GM18867 (cell line): ENCODE results near the gene CTNNBIP1.

ENCODE experiments used
- ATAC-seq: cut with Tn5 transposase; IDR thresholded peaks from one replicate; pipeline ENCODE4 v1.9.1; 2021; ENCODE audit warnings: mild to moderate bottlenecking, moderate library complexity; ENCODE audit not compliant: unreplicated experiment

CTNNBIP1 gene

DNA sequence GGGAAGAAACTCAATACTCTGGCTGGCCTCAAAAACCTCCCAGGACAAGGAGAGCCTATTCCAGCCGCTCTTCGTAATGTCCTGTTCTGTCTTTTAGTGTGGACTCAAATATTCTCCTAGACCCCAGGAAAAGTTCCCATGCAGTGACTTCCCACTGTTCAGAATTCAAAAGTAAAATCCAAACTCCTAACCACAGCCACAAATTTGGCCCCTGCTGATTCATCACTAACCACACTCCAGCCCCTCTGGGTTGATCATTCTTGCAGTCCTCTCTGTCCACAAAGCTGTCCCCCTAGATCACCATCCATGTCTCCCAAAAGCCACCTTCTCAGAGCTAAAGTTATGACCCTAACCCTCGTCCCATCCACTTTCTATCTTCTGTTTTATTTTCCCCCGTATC is 5.1 kb downstream of the CTNNBIP1 start:
- ATAC-seq, result no peak

DNA sequence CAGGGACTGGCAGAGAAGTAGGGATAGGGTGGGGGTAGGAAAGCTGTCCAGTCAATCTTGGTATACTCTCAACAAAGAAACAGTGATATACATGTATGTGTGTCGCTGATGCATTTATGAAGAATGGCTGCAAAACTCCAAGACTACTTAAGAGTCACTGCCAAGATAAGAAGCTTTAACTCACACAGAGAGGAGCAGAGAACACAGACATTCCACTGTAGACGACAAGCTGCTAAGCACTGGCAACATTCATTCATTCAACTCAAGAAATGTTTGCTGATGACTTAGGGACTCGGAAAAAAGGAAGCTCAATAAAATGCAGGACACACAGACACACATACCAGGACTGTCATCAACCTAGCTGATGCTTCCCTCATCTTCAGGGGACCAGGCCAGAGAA is 5.5 kb downstream of the CTNNBIP1 start:
- no peak for ATAC-seq

DNA sequence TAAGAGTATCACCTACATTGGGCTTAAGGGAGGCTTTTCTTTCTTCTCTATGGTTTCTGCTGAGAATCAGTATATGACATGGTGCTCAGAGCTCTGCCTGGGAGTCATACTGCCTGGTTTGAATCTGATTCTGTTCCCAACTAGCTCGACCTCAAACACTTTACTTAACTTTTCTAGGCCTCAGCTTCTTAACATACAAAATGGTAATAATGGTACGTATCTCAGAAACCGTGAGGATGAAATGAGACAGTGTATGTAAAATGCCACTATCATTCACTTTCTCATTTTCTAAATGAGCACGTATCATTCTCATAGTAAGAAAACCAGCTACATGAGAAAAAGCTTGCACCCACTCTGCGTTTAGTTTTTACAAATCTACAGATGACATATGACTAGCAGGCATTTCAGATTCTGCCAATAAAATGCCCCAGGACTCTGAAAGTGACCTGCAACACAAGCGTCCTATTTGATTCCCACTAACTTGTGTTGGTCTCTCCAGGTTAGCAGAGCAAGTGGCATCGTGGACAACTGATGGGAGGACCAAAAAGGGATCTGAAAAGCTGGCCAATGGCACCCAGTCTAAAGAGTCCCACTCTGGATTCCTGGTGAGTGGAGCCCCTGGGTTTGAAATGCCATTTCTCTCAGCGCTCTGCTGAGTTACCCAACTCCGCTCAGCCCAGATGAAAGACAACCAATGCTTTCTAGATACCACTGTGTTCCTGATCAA is 6.1 kb downstream of the CTNNBIP1 start:
- no peak for ATAC-seq

DNA sequence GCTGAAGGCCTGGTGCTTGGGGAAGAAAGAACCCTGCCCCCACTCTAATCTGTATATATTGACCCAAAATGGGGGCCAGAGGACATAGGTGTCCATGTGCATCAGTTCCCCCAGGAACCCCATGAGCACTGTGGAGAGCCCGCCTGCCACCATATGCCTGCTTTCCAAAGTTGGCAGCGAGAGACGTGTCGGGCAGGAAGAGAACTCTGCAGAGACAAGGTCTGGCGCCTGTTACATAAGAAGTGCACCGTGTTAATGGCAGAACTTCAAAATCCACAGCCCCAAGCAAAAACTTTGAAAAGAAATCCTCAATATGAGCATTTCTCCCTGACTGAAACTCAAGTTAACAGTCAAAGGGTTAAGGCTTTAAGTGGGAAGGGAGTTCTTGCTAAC is 8.0 kb downstream of the CTNNBIP1 start:
- no peak for ATAC-seq

DNA sequence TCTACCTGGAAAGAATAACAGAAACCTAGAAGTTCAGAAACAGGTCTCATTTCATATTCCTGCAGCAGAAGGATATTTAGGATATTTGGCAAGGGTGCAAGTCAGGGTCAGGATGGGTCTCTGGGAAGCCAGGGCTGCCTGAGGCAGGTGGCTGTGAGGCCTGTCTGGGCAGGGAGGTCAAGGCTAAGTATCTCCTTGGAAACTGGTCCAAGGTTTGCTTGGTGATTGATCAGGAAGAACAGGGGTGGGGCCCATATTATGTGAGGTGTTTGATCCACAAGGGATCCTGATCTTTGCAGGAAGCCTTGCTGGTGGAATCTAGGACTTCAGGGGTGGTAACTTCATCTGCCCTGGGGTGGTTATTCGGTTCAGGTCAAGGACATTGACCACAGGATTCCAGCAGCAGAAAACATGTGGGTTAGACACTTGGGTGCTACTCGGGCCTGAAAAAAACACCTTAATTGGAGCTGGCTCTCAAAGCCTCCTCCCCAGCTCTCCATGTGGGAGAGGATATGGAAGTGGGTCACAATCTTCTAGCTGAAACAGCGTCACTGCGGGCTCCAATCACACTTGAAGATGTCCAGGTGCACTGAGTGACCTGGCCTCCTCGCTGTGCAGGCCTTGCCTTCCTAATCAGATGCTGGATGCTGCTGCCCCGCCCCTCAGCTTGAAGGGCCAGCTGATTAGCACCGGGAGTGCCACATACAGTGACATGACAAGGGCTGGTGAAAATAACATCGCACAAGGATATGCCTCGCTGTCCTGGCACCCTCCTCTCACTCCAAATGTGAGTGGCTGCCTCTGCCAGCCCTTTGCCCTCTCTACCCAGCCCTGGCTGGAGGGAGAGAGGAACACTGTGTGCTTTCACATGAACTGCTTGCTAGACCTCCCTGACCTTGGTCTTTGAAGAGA is 8.7 kb downstream of the CTNNBIP1 start:
- ATAC-seq, result no peak

DNA sequence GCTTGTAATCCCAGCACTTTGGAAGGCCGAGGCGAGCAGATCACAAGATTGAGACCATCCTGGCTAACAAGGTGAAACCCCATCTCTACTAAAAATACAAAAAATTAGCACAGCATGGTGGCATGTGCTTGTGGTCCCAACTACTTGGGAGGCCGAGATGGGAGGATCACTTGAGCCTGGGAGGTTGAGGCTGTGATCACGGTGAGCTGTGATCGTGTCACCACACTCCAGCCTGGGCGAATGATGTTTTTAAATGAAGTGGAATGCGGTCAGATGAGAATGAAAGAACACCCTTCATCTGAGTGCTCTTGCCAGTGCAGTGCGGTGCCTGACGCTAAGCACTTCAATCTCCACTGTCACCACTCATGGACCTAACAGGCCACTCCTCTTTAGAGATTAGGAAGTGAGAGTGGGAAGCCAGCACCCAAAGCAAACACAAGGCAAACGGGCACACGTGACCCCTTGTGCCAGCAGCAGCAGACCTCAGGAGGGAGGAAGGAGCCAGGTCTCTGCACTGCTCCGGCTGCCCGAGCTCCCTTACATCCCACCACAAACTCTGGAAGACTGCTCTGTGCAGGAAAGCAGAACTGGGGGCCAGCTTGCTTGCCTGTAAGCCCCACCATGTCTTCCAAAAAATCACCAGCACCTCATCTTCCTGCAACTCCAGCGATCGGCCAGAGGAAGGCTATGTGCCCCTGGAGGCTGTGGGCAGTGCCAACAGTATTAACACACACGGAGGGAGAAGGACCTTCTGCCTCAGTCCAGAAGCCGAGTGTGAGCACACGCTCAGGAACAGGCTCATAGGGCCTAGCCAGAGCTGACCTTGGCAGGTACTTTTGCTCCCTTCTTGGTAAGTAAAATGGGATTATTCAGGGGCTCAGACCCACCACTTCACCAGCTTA is 9.7 kb downstream of the CTNNBIP1 start:
- no peak for ATAC-seq

DNA sequence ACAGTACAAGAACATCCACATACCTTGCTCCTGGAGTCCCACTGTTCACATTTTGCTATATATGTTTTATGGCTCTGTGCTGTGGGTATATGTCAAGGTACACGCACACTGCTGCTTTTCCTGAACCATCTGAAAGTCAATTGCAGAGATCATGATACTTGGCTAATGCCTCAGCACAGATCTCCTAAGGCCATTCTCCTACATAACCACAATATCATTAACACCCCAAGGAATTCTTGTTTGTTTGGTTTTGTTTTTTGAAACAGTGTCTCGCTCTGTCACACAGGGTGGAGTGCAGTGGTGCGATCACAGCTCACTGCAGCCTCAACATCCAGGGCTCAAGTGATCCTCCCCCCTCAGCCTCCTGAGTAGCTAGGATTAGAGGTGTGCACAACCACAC is 16.0 kb downstream of the CTNNBIP1 start:
- ATAC-seq, result no peak

DNA sequence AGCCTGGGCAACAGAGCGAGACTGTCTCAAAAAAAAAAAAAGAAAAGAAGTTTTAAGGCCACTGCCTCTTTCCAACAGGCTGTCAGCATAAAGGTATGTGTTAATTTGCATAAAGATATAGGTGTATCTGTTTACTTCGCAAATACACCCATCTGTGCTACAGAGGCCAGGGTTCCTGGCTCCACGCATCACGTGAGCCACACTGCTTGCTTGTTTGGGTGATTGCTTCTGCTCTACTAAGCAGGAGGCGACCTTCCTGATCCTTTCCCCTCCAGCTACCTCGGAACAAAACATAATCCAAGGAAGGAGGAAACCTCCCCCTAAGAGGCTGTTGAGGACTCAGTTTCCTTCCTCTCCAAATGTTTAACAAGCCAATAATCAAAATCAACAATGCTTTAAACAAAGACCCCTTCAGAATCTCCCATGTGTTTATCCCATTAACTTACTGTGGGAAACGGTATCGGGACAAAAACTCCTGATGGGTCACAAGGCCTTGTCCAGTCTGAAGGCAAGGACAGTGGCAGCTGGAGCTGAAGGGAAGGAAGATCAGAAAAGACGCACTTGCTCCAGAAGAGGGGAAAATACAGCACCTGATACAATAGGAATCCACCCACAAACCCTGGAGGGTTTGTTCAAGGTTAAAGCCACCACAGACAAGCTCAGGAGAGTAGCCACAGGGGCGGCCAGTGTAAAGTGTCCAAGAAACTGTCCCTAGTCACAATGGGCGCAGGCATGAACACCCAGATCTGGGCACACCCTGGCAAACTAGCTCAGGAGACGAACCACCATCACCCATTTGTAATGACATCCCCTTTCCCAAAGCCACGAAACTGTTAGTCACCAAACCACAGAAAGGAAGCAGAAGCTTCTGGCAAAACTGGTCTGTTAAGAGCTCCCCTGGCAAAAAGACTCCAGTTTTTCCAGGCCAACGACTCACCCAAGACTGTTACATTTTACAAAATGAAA is 17.2 kb downstream of the CTNNBIP1 start:
- ATAC-seq, result no peak

DNA sequence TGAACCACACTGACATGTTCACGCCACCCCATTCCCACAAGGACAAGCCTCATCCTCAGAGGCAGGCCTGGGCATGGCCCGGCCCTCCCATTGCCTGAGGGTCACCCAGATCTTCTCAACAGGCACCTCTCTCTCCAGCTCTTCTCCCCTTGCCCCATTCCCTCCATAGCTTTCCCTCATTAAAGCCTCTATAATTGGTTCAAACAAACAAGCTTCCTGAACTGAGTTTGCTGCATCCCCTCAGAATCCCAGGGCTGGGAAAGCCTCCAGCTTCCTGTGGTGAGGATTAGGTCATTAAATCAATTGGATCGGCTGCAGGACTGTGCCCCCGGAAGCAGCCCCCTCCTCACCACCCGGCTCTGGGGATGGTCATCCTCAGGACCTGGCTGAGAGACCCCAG is 18.9 kb downstream of the CTNNBIP1 start:
- no peak for ATAC-seq

DNA sequence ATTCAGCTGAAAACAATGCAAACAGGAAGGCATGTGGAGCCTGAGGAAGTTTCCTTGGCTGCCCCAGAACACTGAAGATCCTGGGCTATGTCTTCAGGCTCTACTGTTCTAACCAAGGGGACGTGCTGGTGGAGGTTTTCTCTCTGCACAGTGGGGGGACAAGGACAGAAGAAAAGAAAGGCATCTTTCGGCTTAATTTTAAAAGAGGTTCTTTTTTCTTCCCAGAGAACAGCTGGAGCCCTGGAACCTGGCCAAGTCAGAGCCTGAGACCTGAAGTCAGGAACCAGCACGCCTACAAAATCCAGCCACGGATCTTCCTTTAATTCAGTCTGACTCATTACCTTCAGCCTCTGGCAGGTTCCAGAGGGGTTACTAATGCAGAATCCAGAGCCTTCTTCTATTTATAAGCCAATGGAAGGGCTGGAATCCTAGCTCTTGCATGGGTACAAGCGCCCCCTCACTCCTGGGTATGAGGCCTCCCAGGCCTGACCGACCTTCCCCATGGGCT is 19.8 kb downstream of the CTNNBIP1 start:
- no peak for ATAC-seq

DNA sequence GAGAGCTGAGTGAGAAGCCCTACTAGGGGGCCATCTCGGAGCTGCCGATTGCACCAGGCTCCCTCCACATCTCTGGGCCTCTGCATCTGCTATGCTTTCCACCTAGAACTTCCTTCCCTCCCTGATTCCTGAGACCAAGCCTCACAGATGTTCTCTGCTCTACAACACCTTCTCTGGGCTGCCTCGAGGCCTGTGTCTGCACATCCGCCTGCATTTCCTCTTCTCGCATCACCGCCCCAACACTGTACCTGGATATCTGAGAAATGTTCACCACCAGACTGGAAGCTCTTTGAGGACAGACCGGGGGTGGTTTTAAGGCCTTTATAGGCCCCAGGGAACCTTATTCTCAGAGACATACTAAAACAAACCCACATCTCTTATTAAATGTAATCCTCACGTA is 20.7 kb downstream of the CTNNBIP1 start:
- no peak for ATAC-seq

DNA sequence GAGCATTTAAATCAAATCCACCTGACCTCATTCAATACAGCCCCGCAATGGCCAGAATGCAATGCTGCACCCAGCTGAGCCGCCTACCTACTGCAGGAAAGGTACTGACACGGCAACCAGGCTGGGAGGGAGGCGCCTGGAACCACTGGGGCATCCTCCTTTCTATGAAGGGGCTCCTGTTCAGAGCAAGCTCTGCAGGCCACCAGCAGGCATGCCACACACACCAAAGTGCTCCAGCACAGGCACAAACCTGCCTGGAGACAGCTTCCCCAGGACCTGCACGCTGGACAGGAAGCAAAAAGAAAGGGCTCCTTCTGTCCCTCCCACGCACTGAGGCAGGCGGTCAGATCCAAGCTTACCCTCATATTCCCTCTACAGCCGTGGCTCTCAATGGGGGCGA is 21.2 kb downstream of the CTNNBIP1 start:
- ATAC-seq, result no peak

DNA sequence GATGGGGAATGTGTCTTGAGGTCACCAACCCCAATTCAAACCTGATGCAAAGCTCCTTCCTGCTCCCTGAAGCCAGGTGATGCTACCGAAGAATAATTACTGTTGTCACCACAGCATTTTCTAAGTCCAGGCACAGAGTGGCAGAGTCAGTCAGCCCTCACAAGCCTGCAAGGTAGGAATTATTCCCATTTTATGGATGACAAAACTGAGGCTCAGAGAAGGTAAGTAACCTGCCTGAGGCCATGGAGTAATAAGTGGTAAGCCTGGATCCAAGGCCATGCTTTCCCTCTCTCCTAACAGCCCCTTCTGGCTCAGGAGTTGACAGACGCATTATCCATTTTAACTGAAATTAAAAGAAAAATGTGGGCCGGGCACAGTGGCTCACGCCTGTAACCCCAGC is 23.0 kb downstream of the CTNNBIP1 start:
- no peak for ATAC-seq

DNA sequence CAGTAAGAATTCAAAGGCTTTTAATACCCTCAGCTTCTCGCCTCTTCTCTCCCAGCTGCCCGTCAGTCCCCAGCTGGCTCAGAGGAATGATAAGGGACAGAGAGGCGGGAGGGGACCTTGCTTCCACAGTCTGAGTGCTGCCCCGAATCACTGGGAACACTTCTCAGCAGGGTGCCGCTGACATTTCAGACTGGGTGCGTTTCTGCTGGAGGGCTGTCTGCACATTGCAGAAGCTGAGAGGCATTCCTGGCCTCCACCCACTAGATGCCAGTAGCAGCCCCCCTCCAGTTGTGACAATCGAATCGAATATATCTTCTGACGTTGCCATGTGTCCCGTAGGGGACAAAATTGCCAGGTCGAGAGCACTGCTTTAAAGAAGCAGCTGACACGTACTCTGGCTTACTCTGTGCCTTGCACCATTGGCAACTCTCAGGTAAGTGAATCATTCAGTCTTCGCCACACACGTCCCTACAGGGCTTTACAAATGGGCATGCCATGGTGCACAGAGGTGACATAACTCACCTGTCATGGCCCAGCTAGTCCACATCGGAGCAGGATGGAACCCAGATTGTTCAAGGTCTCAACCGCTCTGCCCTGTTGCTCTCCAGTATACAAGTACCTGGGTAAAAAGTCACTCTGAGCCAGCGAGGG is 23.9 kb downstream of the CTNNBIP1 start:
- ATAC-seq, result no peak

DNA sequence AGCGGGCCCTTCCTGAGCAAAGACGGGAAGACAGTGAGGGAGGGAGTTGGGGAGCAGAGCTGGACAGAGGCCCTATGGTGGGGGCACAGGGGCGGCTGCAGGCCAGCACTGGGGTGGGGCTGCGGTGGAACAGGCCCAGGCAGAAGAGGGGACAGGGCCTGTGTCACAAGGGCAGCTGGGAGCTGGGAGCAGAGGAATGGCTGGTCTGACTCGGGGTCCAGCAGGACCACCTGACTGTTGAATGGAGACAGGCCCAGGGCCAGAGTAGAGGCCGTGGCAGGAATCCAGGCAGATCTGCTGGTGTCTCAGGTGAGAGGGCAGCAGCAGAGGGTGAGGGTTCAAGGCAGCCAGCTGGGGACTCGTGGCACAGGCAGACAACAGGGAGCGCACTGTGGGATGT is 25.3 kb downstream of the CTNNBIP1 start:
- ATAC-seq, result no peak

DNA sequence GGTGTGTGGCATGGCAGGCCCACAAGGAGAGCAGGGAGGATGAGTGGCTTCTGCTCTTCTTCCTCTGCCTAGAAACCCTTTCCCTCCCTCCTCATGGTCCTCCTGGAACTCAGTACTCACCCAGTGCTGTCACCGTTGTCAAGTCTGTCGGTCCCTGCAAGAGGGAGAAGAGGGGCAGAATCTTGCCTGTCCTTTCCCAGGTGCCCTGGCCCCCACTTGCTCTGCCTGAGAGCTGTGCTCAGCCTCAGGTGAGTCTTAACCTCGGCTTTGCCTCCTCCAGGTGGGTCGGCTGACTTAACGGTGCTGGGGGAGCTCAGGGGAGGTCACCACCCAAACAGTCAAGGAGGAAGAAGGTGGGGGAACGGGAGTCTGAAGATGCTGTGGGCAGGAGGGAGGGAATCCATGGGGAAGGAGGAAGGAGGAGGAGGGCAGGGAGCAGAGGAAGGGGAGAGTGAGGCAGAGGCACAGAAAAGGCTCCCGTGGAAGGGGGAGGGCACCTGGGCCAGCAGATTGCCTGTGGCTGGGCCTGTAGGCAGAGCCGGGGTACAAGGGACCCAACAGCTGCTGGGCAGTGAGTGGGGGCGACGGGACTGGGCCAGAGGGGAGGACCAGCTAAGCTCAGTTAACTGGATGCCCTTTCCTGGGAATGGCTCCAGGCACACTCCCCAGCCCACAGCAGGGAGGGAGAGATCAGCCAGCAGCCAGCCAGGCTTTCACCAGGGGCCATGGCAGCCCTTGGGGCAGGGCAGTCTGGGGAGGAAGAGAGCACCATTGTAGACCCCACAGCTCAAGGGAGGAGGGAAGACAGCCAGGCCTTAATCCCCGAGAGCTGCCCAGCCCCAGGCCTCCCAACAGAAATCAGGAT is 26.3 kb downstream of the CTNNBIP1 start:
- ATAC-seq, result no peak

DNA sequence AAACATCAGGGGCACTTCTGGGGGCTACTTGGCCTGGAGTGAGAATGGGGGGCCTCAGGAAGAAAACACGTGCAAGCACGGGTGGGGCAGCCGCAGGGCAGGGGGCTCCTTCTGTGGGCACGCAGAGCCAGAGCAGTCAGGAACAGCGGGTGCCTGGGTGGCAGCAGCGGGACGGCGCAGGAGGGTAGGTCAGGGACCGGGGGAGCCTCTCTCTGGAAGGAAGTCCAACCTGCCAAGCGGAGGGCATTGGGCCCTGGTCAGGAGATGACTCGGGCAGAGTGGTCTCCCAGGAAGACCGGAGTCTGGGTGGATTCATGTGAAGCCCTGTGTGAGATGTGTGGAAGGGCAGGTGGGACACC is 27.1 kb downstream of the CTNNBIP1 start:
- ATAC-seq, result no peak

DNA sequence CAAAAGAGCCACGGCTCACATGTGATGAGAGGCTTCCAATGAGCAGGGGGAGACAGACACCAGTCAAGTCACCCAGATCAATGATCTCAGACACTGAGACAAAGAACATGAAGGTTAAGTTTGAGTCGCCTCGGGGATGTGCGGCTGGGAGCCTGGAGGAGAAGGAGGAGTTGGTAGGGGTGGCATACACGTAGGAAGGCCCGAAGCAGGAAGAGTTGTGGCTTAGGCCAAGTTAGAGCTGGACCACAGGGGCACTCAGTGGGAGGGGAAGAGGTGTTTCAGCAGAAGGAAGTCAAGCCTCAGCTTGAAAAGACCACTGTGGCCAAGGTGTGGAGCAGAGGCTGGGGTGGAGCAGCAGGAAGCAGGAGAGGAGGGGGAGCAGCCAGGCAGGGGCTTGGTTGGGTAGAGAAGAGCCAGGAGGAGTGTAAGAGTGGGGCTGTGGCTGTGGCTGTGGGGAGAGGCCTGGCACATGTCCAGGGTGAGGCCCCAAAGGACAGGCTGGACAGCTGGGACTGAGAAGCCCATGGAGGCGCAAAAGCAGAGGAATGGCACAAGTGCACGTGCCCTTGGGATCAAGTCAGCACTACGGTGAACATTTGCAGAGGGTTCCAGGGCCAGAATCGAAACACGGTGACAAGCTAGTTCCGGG is 27.6 kb downstream of the CTNNBIP1 start:
- no peak for ATAC-seq
